HG03135 (cell line): ENCODE results near the gene KIAA0232.
"Not testable (repeated sequence)": the region's sequence is repeated elsewhere in the genome, so short reads cannot be mapped to it uniquely, and the experiment has no call there.

ENCODE experiments used
- ATAC-seq: cut with Tn5 transposase; IDR thresholded peaks from one replicate; pipeline ENCODE4 v1.9.1; 2021; ENCODE audit warnings: mild to moderate bottlenecking, moderate library complexity; ENCODE audit not compliant: unreplicated experiment

KIAA0232 gene

DNA sequence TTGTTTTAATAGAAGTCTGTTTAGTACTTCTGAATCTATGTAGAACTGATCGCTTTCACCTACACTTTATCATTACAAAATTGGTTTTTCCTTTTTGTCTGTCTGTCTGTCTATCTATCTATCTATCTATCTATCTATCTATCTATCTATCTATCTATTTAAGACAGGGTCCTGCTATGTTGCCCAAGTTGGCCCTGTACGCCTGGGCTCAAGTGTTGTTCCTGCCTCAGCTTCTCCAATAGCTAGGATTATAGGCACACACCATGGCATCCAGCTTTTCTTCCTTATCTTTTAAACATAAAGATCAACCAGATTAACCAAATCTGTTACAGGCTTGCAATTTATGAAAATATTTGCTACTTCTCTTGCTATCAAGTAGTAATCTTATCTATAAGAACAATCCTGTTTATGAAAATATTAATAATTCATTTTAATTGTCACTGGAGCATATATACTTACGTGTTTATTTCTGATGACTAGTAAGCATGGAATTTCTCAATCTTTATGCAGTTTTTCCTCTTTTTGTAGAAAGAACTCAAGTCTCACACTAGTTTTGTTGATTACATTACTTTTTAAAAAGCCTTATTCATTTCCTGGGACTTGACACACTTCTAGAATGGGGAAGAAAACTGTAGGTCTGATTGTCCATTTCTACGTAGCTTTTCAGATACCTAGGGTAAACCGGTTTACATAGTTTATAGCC, 24.5 kb downstream of the KIAA0232 start:
- ATAC-seq, result no peak

DNA sequence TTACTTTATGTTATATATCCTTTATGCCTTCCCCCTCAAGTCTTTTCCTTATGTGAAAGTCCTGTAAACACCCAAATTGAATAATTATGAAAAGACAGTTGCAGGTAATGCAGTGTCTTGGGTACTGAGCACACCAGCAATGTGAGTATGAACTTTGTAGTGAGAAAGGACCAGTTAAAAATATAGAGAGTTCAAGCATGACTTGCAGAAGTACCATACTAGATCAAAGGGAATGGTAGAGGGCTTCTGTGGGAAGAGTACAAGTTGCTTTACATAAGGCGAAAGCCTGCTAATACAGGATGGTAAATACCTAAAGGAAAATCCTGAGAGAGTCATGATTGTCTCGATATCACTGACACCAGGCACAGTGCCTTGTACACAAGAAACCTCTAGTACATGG, 25.7 kb downstream of the KIAA0232 start:
- ATAC-seq, result no peak

DNA sequence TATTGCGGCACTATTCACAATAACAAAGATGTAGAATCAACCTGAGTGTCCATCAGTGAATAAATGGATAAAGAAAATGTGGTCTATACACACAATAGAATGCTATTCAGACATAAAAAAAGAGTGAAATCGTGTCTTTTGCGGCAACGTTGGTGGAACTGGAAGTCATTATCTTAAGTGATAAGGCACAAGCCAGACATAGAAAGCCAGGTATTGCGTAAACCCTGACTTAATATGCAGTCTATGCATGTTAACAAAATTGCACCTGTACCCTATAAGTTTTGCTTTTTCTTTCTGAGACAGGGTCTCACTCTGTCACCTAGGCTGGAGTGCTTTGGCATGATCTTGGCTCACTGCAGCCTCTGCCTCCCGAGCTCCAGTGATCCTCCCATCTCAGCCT, 28.6 kb downstream of the KIAA0232 start:
- ATAC-seq, result no peak

DNA sequence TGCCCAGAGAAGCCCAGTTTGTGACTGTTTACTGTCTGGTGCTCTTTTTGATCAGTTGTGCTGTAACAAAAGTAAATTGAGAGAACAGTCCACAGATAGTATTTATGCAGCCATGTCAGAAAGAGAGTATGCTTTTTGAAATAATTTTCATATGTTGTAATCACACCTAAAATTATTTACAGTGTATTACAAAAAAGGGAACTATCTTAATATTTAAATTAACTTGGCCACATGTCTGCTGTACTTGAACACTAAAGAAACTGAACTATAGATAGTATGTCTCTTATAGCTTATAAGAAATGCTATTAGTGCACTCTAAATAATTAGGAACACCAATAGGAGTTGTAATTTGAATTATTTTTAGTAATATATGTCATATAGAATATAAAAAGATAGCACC, 30.2 kb downstream of the KIAA0232 start:
- ATAC-seq, result no peak

DNA sequence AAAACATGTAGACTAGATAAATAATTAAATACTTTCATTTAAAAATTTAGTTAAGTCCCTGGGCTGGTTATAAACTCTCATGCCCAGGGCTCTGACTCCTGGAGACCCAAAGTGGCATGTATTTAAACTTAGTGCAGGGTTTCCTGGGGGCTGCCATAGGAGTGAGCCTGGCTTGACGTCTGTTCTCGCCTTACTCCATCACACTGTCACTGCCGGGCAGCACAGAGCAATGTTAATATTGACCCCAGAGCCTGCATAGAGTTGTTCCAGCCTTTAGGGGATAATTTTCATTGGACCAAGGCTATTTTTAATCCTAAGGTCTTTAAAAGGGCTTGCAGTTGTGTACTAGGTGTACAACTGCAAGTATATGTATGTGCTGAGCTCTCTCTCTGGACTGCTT, 31.2 kb downstream of the KIAA0232 start:
- ATAC-seq, result no peak

DNA sequence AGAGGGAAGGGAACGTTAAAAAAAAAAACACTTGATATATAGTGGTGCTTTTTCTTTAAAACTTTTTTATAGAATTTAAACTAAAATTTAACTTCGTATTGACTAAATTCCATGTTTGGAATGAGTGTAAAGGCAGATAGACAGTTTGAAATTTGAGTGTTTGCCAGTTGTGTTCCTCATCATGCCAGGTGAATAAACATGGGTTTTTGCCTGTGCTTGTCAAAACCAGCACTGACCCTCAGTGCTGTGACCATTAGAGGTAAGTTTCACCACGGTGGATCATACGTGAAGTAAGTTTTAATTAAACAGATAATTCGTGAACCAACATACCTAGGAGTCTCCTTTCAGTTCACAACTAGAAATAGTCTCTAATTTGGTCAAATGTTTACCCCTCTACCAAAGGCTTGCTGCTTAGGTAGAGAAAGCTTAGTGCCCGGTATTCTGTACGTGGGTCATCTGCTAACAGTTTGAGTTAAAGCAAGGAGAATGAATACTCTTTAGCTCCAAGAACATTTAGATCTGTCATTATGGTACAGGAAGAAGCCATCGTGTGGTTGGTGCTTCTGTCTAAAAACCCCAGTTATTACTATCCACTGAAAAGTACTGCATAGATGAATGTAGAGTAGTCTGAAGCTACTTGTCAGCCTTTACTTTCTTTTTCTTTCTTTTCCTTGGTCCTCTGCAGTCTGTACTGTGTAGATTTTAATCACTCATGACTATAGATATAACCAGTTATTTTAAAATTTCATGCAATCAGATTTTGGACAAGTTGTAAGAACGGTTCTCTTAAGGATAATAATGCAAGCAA, 32.7 kb downstream of the KIAA0232 start:
- no peak for ATAC-seq

DNA sequence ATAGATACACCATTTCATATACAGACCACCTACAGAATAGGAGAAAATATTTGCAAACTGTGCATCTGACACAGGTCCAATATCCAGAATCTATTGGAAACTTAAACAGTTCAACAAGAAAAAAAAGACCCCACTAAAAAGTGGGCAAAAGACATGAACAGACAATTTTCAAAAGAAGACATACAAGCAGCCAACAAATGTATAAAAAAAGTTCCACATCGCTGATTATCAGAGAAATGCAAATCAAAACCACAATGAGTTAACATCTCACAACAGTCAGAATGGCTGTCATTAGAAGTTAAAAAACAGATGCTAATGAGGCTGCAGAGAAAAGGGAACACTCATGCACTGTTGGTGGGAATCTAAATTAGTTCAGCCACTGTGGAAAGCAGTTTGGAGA, 36.8 kb downstream of the KIAA0232 start:
- no peak for ATAC-seq

DNA sequence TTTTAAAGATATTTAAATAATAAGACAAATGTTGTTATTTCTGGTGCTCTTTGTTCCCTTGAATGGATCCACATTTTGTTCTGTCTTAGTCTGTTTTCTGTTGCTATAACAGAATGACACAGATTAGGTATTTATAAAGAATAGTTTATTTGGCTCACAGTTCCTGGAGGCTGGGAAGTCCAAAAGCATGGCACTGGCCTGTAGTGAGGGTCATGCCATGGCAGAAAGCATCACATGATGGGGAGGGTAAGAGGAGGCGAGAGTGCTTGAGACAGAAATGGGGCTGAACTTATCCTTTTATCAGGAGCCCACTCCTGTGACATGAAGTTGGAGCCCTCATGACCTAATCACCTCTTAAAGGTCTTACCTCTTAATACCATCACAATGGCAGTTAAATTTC, 38.2 kb downstream of the KIAA0232 start:
- ATAC-seq, result no peak

DNA sequence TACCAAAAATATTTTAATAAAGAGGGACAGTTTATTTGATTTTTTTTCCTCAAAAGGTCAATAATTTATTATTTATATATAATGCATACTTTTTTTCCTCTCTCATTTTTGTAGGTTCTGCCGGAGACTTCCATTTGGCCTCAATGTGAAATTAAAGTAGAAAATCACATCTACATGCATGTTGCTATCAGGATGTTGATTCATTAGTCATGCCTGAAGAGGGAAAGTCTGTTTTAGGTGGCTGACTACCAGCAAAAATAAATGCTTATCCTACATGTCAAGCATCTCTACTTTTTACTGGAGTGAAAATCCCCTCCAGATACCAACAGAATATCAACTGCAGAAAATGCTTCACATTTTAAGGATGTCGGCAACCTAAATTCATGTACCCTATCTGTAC, 41.5 kb downstream of the KIAA0232 start:
- no peak for ATAC-seq

DNA sequence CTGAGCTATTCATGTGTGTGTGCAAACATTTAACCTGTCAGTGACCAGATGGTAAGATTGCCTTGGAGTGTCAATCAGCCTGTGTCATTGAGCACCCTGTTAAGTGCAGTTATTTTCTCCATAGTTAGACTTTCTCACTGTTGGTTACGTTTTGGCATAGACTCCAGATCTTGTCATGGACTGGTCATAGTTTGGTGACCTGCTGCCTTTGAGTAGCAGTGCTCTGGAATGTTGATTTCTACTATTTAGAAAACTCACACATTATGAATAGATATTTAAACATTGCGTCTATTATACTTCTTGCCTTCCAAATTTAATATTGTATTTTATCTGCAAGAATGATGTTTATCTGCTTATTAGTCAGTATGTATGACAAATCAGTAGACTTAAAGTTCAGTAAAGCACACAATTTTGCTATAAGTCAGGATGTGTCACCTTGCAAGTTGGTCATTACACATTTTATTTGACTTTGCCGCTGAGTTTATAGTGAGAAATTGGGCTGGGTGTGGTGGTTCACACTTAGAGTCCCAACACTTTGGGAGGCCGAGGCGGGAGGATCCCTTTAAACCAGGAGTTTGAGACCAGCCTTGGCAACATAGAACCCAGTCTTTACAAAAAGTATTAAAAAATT, 42.4 kb downstream of the KIAA0232 start:
- no peak for ATAC-seq

DNA sequence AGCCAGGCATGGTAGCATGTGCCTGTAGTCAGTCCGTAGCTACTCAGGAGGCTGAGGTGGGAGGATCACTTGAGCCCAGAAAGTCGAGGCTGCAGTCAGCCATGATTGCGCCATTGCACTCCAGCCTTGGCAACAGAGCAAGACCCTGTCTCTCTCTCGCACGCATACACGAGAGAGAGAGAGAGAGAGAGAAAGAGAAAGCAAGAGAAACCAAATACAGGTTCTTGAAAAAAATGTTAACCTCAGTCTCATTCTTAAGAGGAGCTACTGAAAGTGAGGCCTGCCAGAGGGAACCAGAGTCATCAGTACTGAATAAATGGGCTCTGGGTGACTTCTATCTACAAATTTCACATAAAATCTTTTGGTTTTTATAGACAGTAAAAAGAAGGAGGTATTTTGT, 42.9 kb downstream of the KIAA0232 start:
- no peak for ATAC-seq

DNA sequence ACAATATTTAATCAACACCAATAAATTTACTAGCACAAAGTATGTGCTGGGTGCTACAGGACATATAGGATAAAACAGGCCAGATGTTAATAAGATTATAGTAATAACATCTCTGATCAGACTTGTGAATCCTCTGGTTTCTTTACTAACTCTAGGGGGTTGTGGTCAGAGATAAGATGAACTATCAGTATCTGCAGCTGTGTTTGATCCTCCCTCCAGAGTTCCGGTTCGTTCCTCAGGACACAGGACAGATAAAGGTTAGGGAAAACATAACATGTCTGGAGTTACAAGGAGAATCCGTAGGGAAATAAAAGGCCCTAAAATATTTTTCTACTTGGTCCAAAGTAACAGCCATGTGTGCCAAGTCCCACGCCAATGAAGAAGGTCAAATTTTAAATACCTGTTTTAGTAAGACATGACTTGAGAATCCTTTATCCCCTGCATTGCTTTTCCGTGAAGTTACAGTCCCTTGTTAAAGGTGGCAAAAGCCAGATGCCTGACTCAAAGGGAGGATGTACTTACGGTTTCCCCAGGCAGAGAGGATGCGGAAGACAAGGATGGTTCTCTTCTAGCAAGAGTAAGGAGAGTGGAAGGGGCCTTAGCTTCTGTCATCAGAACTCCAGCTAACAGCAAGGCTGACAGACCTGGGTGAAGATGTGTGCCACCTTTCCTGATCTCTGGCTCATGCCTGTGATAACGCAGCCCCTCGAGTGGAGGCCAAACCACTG, 44.4 kb downstream of the KIAA0232 start:
- ATAC-seq, result no peak

DNA sequence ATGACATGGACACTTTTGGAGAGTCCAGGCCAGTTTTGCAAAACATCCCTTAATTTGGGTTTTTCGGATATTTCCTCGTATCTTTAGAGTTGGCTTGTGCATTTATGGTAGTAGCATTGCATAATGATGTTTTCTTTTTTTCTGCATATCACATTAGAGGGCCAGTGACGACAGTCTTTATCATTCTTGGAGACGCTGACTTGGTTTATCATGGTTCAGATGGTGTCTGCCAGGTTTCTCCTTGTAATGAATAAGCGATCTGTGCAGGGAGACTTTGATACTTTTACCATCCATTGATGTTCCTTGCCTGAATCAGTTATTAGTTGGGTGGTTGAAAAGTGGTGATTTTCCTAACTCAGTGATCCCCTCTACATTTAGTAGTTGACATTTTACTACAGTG, 46.6 kb downstream of the KIAA0232 start:
- ATAC-seq, result no peak

DNA sequence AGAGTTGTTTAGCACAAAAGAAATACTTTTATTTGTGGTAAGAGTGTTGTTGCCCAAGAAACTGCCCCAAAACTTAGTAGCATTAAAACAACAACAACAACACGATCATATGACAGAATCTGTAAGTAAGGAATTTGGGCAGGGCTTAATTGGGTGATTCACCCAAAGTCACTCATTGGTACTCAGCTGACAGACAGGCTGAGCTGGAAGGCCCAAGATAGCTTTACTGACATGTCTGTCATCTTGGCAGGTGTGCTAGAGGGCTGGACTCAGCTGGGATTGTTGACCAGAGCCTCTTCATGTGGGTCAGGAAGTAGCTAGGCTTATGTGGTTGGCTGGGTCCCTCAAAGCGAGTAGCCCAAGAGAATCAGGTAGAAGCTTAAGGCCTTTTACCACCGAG, 52.3 kb downstream of the KIAA0232 start:
- ATAC-seq, result no peak

DNA sequence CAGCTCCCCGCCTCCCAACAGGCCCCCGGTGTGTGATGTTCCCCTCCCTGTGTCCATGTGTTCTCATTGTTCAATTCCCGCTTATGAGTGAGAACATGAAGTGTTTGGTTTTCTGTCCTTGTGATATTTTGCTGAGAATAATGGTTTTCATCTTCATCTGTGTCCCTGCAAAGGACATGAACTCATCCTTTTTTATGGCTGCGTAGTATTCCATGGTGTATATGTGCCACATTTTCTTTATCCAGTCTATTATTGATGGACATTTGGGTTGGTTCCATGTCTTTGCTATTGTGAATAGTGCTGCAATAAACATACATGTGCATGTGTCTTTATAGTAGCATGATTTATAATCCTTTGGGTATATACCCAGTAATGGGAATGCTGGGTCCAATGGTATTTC, 53.1 kb downstream of the KIAA0232 start:
- ATAC-seq, result not testable (repeated sequence)

DNA sequence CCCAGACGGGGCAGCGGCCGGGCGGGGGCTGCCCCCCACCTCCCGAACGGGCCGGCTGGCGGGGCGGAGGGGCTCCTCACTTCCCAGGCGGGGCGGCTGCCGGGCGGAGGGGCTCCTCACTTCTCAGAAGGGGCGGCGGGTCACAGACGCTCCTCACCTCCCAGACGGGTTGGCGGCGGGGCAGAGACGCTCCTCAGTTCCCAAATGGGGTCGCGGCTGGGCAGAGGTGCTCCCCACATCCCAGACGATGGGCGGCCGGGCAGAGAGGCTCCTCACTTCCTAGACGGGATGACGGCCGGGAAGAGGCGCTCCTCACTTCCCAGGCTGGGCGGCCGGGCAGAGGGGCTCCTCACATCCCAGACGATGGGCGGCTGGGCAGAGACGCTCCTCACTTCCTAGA, 54.6 kb downstream of the KIAA0232 start:
- not testable (repeated sequence) for ATAC-seq

DNA sequence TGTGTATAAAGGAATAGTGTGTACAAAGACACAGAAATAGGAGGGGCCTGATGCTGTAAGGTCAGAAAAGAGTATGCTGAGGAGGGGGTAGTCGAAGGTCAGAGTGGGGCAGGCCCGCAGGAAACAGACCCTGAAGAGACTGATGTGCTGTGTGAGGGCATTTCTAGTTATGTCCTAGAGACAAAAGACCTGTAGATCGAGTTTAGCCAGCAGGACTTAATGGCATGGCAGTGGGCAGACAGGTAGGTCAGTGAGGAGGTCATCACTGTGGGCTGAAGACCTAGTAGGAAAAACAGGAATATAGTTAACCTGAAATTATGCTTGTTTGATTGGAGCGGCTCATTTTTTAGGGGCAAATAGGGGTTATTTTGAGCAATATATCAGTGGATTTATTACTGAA, 57.1 kb downstream of the KIAA0232 start:
- no peak for ATAC-seq

DNA sequence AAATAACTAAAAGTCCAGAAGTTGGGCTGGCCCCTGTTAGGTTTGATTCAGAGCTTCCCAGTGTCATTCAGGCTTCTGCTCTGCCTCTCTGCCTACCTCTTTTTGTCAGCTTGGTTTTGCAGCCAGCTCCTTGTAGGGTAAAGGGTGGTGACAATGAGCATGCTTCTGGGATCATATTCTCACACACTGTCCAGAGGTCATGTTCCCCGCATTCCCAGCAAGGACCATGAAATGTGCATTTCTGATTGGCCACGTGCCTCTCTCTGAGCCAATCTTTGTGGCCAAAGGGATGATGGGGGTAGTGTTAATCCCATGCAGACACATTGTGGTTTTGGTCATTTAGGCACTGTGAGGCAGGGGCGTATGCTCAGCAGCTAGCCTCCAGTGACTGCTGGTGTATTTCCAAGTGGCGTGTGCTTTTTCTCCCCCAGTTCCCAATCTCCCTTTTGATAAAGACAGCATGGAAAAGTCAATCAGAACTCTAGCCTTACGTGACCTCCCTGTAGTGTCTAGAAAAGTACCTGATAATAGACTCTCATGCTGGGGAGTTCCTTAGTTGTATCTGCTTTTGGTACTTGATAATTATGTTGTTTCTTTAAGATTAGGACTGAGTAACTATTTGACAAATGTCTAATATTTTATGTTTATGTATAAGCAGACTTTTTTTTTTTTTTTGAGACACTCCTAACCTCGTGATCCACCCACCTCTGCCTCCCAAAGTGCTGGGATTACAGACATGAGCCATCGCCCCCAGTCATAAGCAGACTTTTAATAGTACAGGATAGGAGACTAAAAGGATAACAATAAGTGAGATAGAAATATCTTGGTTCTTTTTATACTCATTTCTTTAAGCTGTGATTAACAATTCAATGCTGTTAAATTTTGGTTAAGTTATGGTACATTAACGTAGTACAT, 57.8 kb downstream of the KIAA0232 start:
- no peak for ATAC-seq

DNA sequence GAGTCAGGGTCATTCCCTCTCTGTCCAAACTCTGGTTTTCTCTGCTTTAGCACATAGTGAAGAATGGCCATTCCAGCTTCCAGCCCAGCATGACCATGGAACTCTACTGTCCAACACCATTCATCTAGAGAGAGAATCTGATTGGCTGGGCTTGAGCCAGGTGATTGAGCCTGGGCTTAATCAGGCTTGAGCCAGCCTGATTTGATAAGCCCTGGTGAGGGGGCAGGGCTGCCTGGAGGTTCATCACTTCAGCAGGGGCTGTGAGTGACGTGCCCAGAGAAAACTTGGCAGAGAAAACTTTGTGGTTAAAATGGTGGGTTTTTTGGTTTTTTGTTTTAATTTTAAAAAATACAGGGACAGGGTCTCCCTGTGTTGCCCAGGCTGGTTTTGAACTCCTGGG, 62.5 kb downstream of the KIAA0232 start:
- ATAC-seq, result no peak

DNA sequence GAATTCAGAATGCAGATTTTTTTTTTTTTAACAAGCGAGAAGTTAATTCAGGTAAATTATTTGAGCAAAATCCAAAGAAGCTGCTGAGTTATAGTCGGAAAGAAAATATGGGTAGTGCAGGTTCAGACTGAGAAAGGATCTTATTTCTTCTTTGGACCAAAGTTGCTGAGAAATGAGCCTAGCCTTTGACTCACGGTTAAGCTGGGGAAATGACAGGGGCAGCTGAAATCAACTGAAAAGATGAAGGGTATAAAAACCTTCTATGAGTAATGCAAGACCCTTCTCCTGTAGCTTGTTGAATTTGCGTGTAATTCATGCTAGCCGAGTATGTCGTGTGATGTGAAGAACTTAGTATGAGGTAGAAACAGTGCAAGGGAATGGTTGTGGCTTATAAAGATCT, 63.0 kb downstream of the KIAA0232 start:
- ATAC-seq, result no peak
